ENCODE results near the gene HLA-DOB.

The HLA-DOB gene

DNA sequence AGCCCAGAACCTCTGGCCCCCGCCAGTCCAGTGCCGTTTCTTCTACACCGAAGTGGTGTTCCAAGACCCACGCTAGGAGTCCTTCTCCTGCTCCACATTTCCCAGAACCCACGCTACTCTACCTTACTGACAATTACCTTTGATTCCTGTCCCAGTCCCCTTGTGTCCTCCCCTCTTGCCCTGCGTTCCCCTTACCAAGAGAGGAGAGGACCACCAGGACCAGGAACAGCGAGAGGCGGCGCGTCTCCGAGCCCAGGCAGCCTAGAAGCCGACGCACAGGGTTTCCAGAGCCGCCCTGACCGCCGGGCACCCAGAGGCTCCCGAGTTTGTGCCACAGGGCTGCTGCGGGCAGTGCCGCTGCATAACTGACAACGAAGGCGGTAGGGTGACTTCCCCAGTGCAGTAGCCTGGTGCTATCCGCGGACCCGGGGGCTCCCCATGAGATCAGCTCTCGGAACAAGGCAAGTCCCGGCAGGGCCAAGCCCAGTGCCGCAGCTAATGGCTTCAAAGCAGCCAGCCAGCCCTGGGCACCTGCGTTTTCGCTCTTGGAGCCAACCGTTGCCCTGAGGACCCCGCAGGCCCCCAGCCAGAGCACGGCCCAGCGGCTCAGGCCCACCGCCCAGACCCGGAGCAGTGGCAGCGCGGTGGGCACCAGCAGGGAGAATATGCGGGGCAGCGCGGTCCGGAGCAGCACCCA is 36.2 kb upstream of the HLA-DOB start:
- TF ChIP-seq, protein P1, sequence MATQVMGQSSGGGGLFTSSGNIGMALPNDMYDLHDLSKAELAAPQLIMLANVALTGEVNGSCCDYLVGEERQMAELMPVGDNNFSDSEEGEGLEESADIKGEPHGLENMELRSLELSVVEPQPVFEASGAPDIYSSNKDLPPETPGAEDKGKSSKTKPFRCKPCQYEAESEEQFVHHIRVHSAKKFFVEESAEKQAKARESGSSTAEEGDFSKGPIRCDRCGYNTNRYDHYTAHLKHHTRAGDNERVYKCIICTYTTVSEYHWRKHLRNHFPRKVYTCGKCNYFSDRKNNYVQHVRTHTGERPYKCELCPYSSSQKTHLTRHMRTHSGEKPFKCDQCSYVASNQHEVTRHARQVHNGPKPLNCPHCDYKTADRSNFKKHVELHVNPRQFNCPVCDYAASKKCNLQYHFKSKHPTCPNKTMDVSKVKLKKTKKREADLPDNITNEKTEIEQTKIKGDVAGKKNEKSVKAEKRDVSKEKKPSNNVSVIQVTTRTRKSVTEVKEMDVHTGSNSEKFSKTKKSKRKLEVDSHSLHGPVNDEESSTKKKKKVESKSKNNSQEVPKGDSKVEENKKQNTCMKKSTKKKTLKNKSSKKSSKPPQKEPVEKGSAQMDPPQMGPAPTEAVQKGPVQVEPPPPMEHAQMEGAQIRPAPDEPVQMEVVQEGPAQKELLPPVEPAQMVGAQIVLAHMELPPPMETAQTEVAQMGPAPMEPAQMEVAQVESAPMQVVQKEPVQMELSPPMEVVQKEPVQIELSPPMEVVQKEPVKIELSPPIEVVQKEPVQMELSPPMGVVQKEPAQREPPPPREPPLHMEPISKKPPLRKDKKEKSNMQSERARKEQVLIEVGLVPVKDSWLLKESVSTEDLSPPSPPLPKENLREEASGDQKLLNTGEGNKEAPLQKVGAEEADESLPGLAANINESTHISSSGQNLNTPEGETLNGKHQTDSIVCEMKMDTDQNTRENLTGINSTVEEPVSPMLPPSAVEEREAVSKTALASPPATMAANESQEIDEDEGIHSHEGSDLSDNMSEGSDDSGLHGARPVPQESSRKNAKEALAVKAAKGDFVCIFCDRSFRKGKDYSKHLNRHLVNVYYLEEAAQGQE (IDR thresholded peaks at IDR 0.05; ENCODE audit: insufficient read depth in 1 of 2, low read depth in 2 of 2, low read length in 2 of 2) = no peak
- no peak for TF ChIP-seq SIN3A (IDR thresholded peaks at IDR 0.05; ENCODE audit: borderline replicate concordance, insufficient read depth, low read length)
- no peak for TF ChIP-seq FOXP2 (optimal IDR thresholded peaks at IDR 0.05; ENCODE audit: borderline replicate concordance, extremely low read depth, extremely low read length, insufficient read depth)
- TF ChIP-seq TAF1 (IDR thresholded peaks at IDR 0.05; ENCODE audit: borderline replicate concordance, insufficient read depth, low read length) = no peak
- no peak for TF ChIP-seq POLR2AphosphoS5 (IDR thresholded peaks at IDR 0.05; ENCODE audit: low read depth, low read length)

DNA sequence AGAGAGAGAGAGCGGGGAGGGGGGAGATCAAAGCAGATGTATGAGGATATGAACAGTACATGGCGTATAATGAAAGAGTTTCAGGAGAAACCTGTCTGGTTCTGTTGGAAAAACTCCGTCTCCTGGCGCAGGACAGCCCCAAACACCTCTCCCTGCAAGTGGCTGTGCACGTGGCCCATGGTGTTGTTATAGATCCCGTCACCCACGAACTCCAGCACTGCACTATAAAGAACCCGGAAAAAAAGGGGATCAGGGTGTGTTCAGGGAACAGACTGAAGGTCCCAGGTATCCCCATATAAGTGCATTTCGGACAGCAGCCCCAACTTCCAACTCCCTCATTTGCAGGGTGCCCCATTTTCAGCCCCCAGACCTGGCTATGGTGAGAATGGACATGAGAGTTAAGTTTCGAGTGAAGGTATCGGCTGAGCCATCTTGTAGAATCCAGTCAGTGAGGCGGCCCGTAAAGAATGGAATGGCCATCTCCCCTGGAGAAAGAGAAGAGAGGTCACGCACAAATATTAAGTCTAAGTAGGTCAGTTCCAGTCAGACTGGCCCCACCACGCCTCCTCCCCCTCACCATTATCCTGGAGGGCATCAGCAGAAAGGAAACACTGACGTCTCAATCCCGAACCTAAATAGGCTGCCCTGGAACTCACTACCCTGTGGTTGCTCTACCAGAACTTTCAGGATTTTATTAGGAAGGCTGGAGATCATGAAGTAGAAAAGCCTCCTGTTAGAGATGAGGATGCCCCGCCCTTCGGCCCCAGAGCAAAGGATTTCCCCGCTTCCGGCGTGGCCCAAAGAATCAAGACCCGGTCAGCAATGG is 35.4 kb upstream of the HLA-DOB start:
- TF ChIP-seq FOXP2 (optimal IDR thresholded peaks at IDR 0.05; ENCODE audit: borderline replicate concordance, extremely low read depth, extremely low read length, insufficient read depth) = no peak
- TF ChIP-seq TAF1 (IDR thresholded peaks at IDR 0.05; ENCODE audit: borderline replicate concordance, insufficient read depth, low read length) = no peak
- TF ChIP-seq POLR2AphosphoS5 (IDR thresholded peaks at IDR 0.05; ENCODE audit: low read depth, low read length) = no peak
- TF ChIP-seq SIN3A (IDR thresholded peaks at IDR 0.05; ENCODE audit: borderline replicate concordance, insufficient read depth, low read length) = no peak
- TF ChIP-seq, protein P1 (IDR thresholded peaks at IDR 0.05; ENCODE audit: insufficient read depth in 1 of 2, low read depth in 2 of 2, low read length in 2 of 2) = no peak

DNA sequence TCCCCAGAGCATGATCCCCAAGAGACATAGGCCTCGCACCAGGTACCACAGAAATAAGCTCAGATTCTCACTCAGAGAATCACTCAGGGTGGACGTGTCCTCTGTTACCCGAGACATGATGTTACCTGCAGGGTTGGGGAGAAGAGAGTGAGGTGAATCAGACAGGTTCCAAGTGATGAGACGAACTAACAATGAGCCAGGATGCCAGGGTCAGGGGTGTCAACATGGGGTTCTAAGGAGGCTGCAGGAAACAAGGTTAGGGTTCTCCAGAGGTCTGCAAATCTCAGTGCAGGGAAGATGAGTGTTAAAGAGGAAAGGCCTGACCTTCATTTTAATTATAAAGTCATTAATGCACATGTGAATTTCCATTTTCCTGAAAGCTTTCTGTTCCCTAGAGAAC is 34.2 kb upstream of the HLA-DOB start:
- no peak for TF ChIP-seq SIN3A (IDR thresholded peaks at IDR 0.05; ENCODE audit: borderline replicate concordance, insufficient read depth, low read length)
- TF ChIP-seq POLR2AphosphoS5 (IDR thresholded peaks at IDR 0.05; ENCODE audit: low read depth, low read length) = no peak
- TF ChIP-seq FOXP2 (optimal IDR thresholded peaks at IDR 0.05; ENCODE audit: borderline replicate concordance, extremely low read depth, extremely low read length, insufficient read depth) = no peak
- no peak for TF ChIP-seq TAF1 (IDR thresholded peaks at IDR 0.05; ENCODE audit: borderline replicate concordance, insufficient read depth, low read length)
- TF ChIP-seq, protein P1 (IDR thresholded peaks at IDR 0.05; ENCODE audit: insufficient read depth in 1 of 2, low read depth in 2 of 2, low read length in 2 of 2) = no peak

DNA sequence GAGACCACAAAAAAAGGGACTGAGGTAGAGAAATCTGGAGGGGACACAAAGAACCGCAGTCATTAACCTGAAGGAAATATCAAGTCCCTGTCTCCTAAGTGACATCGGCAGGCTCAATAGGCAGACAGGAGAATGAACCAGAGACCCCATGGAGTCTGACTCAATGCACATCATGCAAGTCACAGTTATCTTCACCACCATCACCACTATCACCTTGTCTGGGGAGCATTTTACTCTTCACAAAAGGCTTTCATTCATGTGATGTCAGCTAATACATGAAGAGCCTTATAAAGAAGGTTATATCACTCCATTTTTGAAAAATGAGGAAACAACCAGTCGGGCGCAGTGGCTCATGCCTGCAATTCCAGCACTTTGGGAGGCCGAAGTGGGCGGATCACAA is 32.3 kb upstream of the HLA-DOB start:
- TF ChIP-seq TAF1 (IDR thresholded peaks at IDR 0.05; ENCODE audit: borderline replicate concordance, insufficient read depth, low read length) (no peak), FOXP2 (optimal IDR thresholded peaks at IDR 0.05; ENCODE audit: borderline replicate concordance, extremely low read depth, extremely low read length, insufficient read depth) (no peak), POLR2AphosphoS5 (IDR thresholded peaks at IDR 0.05; ENCODE audit: low read depth, low read length) (no peak), SIN3A (IDR thresholded peaks at IDR 0.05; ENCODE audit: borderline replicate concordance, insufficient read depth, low read length) (no peak)
- TF ChIP-seq, protein P1 (IDR thresholded peaks at IDR 0.05; ENCODE audit: insufficient read depth in 1 of 2, low read depth in 2 of 2, low read length in 2 of 2) = no peak

Measured in PFSK-1 (cell line).